Heart left ventricle (tissue), 16 donors: ENCODE results near the gene APOA1. TPM values are rescaled to one million over a fixed set of nuclear protein-coding genes. Genes with fewer than 3 reads are reported as not detected.

Experiments used
- ATAC-seq, 4 donors: fragments of 200-7000 bp; cut with Tn5 transposase; one replicate each; pipeline ENCODE4 v1.9.1; 2020 to 2022; ENCODE audit warnings: moderate library complexity in 4 of 4, mild to moderate bottlenecking in 3 of 4, moderate number of reproducible peaks in 1 of 4
- DNase-seq, 5 donors: peaks; one replicate each; pipeline ENCODE4 v3.0.0-alpha.2; 2020
- H3K27ac ChIP-seq, 12 donors: fragments of 200-600 bp; sonication (generic) in 4 of 12; one replicate each; pipeline versions ENCODE4 v1.5.0 to v1.8.0; 2016 to 2022; ENCODE audit warnings: mild to moderate bottlenecking in 2 of 12
- H3K27me3 ChIP-seq, 9 donors: fragments of 200-600 bp; sonication (generic) in 2 of 9; one replicate each; pipeline versions ENCODE4 v1.5.1 to v1.8.0; 2016 to 2022; ENCODE audit warnings: mild to moderate bottlenecking in 3 of 9
- H3K36me3 ChIP-seq, 9 donors: fragments of 200-600 bp; sonication (generic) in 2 of 9; one replicate each; pipeline versions ENCODE4 v1.5.0 to v1.8.0; 2018 to 2022; ENCODE audit warnings: mild to moderate bottlenecking in 2 of 9
- H3K4me1 ChIP-seq, 12 donors: fragments of 200-600 bp; sonication (generic) in 4 of 12; one replicate each; pipeline versions ENCODE4 v1.5.0 to v1.8.0; 2016 to 2022; ENCODE audit warnings: mild to moderate bottlenecking in 3 of 12
- H3K4me3 ChIP-seq, 12 donors: fragments of 200-600 bp; sonication (generic) in 4 of 12; one replicate each; pipeline versions ENCODE4 v1.5.0 to v1.8.0; 2017 to 2022; ENCODE audit warnings: mild to moderate bottlenecking in 9 of 12, moderate library complexity in 4 of 12
- H3K9me3 ChIP-seq, 12 donors: fragments of 200-600 bp; sonication (generic) in 4 of 12; one replicate each; pipeline versions ENCODE4 v1.5.0 to v1.8.0; 2016 to 2022; ENCODE audit warnings: mild to moderate bottlenecking in 1 of 12
- CTCF ChIP-seq, 12 donors: fragments of 200-600 bp; sonication (generic) in 4 of 12; IDR thresholded peaks; one replicate each; pipeline versions ENCODE4 v1.5.0 to v1.8.0; 2018 to 2022; ENCODE audit warnings: antibody characterized with exemption in 12 of 12, mild to moderate bottlenecking in 5 of 12
- POLR2A ChIP-seq, 2 donors: fragments of 450-650 bp; IDR thresholded peaks; one replicate each; pipeline ENCODE4 v1.6.1; 2017; ENCODE audit warnings: antibody characterized with exemption in 2 of 2, mild to moderate bottlenecking in 2 of 2, moderate library complexity in 2 of 2
- WGBS, 4 donors: extraction: QIAGEN DNeasy Blood & Tissue Kit in 2 of 4; methylation state at CpG; one replicate each; pipeline versions ENCODE4 v1.1.5 to v1.1.7; 2013 to 2018; 5-methylcytosine and 5-hydroxymethylcytosine counted together
- intact Hi-C, 10 donors: fragments of 100-400 bp; cut with DNase I; formaldehyde crosslinking; loops; one replicate each; pipeline versions ENCODE4 v1.11.1 to v1.14.2; 2022
- polyA plus RNA-seq, 2 donors: library from polyadenylated mRNA; stranded (reverse); fragments of 200-250 nt; gene quantifications; one replicate each; pipeline ENCODE4 v1.2.3, GENCODE V29; 2013
- total RNA-seq, 9 donors: library from RNA; depleted of rRNA in 2 of 9; stranded (reverse); fragments of >200 nt in 2 of 9; fragmentation: NEBNext Ultra II Directional in 3 of 9; extraction: Animal tissue kit (Norgen Biotek cat#: 25700) in 3 of 9; gene quantifications; one replicate each; pipeline versions ENCODE4 v1.1.0 to v1.2.4, GENCODE V29; 2016 to 2023
- donor health status: ischemic (EF 13 %, LVEDD 7.1; RV severe dilation, severe dysfunction).
- donor health status: healthy with polysubstance abuse.
- donor health status: DM: no; HTN: yes; CAD: no.
- donor health status: DM: no; HTN: no; CAD: no.
- donor health status: ischemic (EF 25% LVEDD 6.9; RV normal size, moderate dysfunction).
- donor health status: ischemic (EF 25% LVEDD 5.7; RV mildly dilated, moderate dysfunction).
- donor health status: healthy.
- donor health status: DM: yes; HTN: yes; CAD: no.
- donor health status: ischemic (EF 35%, LVEDD 5.7; RV mildly dilated, moderate dysfunction).
- donor health status: nonischemic (EF 11% LVEDD 7.7; RV severe dilation, severe dysfunction).
- donor health status: DM: yes; HTN: yes; CAD: no.
- donor health status: PGD.
- donor health status: ischemic (EF 29% LVEDD 5.4; RV normal size, mild dysfunction).
- donor health status: nonischemic (EF 23%, LVEDD 6.1; RV moderate dilation, normal function).

The APOA1 gene
- total and polyA plus RNA-seq, 11 donors, result 10.0 to 422 (median 61.4) TPM

- H3K4me3 ChIP-seq, result no peak overlapping the region
- intact Hi-C loops, result no loop called here
- ATAC-seq (no peak), DNase-seq (no peak)
- H3K36me3 ChIP-seq, result peaks cover 0 to 43% (median 38%) of the 10 kb centered on the region in 9 donors
- no peak overlapping the region for H3K27ac ChIP-seq
- TF ChIP-seq CTCF (IDR thresholded peaks at IDR 0.05) (no peak), POLR2A (IDR thresholded peaks at IDR 0.05) (no peak)
- H3K27me3 ChIP-seq, result no peaks in the 10 kb centered on the region
- H3K9me3 ChIP-seq, result no peaks in the 10 kb centered on the region
- WGBS, 4 donors, result 97 to 100% (median 98%) methylated on average over 4 of the region's 4 CpGs
- peaks cover 0 to 40% (median 8%) of the 10 kb centered on the region in 12 donors for H3K4me1 ChIP-seq
Observed at GRCh38 chr11:116842117-116842516, 4.7 kb upstream of the APOA1 start.

- H3K27ac ChIP-seq, result no peak overlapping the region
- H3K4me3 ChIP-seq, result no peak overlapping the region
- no peak for TF ChIP-seq POLR2A (IDR thresholded peaks at IDR 0.05)
- no peak for TF ChIP-seq CTCF (IDR thresholded peaks at IDR 0.05)
- intact Hi-C loops, result no loop called here
- H3K36me3 ChIP-seq, result peaks cover 0 to 30% (median 25%) of the 10 kb centered on the region in 9 donors
- WGBS, 4 donors, result 59 to 86% (median 72%) methylated on average over 9 of the region's 9 CpGs
- H3K4me1 ChIP-seq, result peaks cover 0 to 53% (median 19%) of the 10 kb centered on the region in 12 donors
- no peaks in the 10 kb centered on the region for H3K9me3 ChIP-seq
- no peaks in the 10 kb centered on the region for H3K27me3 ChIP-seq
- no peak for ATAC-seq
- DNase-seq, result no peak
Observed at GRCh38 chr11:116840746-116841296, 3.4 kb upstream of the APOA1 start.

- H3K27ac ChIP-seq, result no peak overlapping the region
- peaks cover 0 to 58% (median 22%) of the 10 kb centered on the region in 12 donors for H3K4me1 ChIP-seq
- DNase-seq, result no peak
Observed at GRCh38 chr11:116840224-116840745, 2.9 kb upstream of the APOA1 start.

More at GRCh38 chr11:116840224-116840745, 2.9 kb upstream of the APOA1 start:
- WGBS, 4 donors, result 47 to 61% (median 52%) methylated on average over 6 of the region's 6 CpGs
- no peak overlapping the region for H3K4me3 ChIP-seq
- intact Hi-C loops, result no loop called here
- H3K9me3 ChIP-seq, result no peaks in the 10 kb centered on the region
- no peaks in the 10 kb centered on the region for H3K27me3 ChIP-seq
- ATAC-seq, result no peak
- H3K36me3 ChIP-seq, result peaks cover 0 to 25% (median 20%) of the 10 kb centered on the region in 9 donors
- TF ChIP-seq POLR2A (IDR thresholded peaks at IDR 0.05) (no peak), CTCF (IDR thresholded peaks at IDR 0.05) (peak in 8 of 12 donors; percentile 6 to 48 (median 16))
